AG09319 (cell line): ENCODE results near the gene TUB.

Experiments
- DNase-seq: peaks from one replicate; pipeline ENCODE4 v3.0.0-alpha.2; 2010; ENCODE audit warnings: low read depth; ENCODE audit errors: extremely low read depth
- TF ChIP-seq, protein P1 (sequence below): IDR thresholded peaks from 2 replicates; pipeline ENCODE4 v1.5.1; 2011; ENCODE audit warnings: low read depth, mild to moderate bottlenecking, inconsistent platforms, low read length, moderate library complexity

TUB gene

GRCh38 chr11:8086571-8086970 is 5.6 kb downstream of the TUB start:
- no peak for DNase-seq
- TF ChIP-seq, protein P1, sequence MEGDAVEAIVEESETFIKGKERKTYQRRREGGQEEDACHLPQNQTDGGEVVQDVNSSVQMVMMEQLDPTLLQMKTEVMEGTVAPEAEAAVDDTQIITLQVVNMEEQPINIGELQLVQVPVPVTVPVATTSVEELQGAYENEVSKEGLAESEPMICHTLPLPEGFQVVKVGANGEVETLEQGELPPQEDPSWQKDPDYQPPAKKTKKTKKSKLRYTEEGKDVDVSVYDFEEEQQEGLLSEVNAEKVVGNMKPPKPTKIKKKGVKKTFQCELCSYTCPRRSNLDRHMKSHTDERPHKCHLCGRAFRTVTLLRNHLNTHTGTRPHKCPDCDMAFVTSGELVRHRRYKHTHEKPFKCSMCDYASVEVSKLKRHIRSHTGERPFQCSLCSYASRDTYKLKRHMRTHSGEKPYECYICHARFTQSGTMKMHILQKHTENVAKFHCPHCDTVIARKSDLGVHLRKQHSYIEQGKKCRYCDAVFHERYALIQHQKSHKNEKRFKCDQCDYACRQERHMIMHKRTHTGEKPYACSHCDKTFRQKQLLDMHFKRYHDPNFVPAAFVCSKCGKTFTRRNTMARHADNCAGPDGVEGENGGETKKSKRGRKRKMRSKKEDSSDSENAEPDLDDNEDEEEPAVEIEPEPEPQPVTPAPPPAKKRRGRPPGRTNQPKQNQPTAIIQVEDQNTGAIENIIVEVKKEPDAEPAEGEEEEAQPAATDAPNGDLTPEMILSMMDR = no peak

DNA sequence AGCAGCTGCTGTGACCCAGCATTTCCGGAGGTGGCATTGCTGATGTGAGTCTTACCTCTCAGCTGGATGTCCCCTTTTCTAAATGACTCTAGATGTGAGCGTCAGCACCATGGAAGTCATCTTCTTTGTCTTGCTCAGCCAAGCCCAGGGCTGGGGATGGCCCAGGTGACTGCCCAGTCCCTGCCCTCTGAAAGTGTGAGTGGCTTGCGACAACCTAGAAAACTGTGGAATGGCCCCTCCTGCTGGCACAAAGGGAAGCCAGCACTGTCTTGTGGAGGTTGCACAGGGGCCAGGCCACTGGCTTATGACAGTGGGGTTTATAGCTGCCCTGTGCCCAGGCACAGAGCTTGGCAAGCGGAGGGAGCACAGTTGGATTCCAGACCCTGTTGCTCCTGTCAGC is 6.2 kb downstream of the TUB start:
- TF ChIP-seq, protein P1 = peak; percentile 6; the same call in 1 of the 2 replicates
- DNase-seq = no peak

DNA sequence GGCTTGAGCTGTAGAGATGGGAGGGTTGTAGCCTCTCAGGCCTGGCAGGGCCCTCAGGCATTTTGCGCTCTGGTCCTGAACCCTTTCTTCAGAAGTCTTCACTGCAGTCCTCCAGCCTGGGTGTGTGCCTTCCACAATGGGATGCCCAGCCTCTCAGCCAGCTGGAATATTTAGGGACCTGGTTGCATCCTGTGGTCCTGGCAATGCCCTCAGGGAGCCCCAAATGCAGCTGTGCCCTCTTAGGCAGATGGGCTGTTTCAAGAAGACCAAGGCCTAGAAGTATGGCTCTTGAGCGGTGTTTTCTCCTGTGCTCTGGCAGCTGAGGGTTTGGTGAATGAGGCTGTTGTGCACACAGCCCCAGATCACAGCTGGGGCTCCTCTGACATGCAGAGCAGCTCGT is 6.7 kb downstream of the TUB start:
- TF ChIP-seq, protein P1 = no peak
- no peak for DNase-seq

DNA sequence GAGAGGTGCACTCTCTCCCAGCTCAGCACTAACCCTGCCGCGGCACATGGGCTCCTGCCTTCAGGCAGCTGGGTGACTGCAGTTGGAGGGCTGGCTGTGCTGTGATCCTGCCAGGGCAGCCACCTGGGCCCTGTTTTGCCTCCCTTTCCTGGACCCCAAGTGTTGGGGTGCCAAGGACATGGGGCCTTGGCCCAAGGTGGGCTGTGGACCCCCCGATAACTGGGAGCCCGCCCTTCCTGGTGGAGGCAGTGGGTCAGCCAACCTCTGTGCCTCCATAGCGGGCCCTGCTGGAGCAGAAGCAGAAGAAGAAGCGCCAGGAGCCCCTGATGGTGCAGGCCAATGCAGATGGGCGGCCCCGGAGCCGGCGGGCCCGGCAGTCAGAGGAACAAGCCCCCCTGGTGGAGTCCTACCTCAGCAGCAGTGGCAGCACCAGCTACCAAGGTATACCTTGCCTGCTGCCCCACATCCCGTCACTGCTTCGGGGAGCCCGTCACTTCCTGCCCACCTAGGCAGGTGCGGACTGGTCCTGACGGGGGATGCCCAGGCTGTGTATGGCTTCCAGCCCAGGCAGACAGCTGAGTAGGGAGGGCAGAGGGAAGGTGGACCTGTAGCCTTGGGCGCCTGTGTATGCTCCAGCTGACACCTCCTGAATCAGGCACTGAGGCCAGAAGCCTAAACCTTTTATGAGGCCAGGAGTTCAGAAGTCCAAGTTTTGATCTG is 8.9 kb downstream of the TUB start:
- DNase-seq = no peak

GRCh38 chr11:8090756-8091155 is 9.7 kb downstream of the TUB start:
- TF ChIP-seq, protein P1 = peak; percentile 71
- DNase-seq = no peak

More for the DNA sequence above, 8.9 kb downstream of the TUB start:
- TF ChIP-seq, protein P1 = no peak

- no peak for DNase-seq
- TF ChIP-seq, protein P1 = no peak
Observed at GRCh38 chr11:8091721-8092120, 10.7 kb downstream of the TUB start.

DNA sequence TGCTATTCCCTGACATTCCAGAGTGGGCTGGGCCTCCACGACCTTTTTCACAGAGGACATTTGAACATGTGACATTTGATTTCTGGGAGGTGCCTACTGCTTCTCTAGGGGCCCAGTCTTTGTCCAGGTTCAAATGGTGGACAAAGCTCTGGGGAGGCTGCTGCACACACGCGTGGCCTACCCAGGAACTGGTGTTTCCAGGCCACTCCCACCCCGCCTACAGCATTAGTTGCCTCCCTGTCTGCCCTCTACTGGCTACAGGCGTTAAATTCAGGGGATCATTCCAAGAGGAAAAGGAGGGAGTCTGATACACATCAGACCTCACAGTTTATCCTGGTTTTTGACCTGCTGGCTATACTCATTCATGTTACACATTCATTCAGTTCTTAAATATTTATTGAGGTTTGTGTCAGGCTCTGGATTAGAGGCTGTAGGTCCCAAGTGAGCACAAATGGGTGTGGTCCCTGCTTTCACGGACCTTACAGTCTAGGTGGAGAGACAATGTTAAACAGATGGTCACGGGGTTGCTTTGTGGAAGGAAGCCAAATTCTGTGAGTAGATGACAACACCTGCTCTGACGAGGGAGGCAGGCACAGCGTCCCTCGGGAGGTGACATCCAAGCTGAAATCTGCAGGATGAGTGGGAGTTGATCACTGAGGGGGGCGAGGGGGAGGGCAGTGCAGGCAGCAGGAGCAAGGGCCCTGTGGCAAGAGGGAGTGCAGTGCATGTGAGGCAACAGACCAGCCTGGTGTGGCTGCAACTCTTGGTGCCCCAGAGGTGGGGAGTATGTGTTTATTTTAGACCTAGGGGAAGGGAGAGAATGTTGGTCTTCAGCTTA is 11.8 kb downstream of the TUB start:
- TF ChIP-seq, protein P1 = peak; percentile 81
- DNase-seq = peak; percentile 25
